HG02798 (cell line): ENCODE results near the gene LENG8.
"Not testable (repeated sequence)": the region's sequence is repeated elsewhere in the genome, so short reads cannot be mapped to it uniquely, and the experiment has no call there.

ENCODE experiments used
- ATAC-seq: cut with Tn5 transposase; IDR thresholded peaks from one replicate; pipeline ENCODE4 v1.9.1; 2021; ENCODE audit warnings: mild to moderate bottlenecking; ENCODE audit not compliant: unreplicated experiment, poor library complexity

The LENG8 gene

DNA sequence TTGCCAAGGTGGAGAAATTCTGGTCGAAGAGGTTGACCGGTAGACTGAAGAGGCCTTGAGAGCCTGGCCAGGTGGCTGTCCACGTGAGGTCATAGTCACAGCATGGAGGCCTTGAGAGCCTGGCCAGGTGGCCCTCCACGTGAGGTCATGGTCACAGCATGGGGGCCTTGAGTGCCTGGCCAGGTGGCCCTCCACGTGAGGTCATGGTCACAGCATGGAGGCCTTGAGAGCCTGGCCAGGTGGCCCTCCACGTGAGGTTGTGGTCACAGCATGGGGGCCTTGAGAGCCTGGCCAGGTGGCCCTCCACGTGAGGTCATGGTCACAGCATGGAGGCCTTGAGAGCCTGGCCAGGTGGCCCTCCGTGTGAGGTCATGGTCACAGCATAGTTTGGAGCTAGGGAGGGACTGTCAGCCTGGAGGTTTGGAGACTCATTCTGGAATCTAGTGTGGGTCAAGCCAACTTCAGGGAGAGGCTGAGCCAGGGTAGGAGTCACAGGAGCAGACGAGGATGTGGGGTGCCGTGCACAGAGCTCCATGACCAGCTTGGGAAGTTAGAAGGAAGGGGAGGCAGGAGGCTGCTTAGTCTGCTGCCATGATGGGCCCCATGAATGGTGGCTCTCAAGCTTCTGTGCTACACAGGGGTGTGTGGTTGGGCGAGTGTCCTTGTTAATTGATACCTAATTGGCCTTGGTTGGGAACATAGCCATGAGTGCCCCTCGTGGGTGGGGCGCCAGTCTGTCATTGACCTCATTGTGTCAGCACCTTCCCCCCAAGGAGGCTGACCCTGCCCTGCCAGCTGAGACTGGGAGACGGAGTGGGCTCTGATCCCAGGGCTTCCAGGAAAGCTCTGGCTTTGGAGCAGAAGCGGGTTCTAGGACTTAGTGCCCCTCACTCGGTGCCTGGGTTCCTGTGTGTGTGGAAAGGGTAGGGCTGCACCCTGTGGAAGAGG is 10.6 kb downstream of the LENG8 start:
- no peak for ATAC-seq

DNA sequence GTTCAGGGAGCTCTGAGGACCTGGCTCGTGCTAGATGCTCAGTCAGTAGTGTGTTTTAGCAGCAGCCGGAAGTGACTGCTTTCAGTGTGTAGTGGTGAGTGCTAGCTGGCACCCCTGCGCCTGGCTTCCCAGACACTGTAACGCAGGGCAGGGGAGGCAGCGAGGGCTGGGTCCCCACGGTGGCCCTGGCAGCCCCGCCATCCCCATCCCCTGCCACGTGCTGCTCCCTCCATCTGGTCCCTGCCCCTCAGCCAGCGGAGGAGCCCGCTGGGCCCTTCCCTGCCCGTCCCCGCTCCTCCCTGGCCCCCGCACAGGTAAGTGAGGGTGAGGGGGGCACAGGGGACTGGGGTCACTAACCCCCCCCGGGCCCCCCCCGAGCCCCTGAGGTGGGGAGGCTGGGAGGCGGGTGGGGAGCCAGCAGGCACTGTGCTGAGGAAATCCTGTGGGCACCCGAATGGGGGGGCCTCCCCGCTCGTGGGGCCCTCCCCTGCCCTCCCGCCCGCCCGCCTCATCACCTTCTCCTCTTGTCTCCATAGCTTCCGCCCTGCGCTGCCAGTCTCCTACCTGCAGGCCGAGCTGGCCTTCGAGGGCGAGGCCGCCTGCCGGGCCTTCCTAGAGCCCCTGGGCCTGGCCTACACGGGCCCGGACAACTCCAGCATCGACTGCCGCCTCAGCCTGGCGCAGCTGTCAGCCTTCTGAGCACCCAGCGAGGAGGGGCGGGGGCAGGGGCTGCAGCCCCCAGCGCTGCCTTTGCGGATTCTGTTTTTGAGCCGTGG is 11.4 kb downstream of the LENG8 start:
- ATAC-seq: no peak

DNA sequence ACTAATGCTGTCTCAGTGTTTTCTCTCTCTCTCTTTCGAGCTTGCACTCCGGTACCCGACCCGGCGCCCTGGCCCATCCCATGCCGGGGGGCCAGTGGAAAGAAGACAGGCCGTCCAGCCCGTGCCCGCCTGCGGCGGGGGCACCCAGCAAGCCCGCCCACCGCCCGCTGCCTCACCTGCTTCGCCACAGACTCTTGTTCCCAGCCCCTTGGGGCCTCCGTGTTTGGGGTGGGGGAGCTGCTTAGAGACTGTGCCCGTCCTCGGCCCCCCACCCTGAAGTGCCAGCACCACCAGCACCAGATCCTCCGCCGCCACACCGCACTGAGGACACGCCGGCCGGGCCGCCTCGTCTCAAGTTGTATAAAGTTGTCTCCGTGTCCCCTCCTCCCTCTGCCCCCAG is 12.2 kb downstream of the LENG8 start:
- ATAC-seq: no peak

DNA sequence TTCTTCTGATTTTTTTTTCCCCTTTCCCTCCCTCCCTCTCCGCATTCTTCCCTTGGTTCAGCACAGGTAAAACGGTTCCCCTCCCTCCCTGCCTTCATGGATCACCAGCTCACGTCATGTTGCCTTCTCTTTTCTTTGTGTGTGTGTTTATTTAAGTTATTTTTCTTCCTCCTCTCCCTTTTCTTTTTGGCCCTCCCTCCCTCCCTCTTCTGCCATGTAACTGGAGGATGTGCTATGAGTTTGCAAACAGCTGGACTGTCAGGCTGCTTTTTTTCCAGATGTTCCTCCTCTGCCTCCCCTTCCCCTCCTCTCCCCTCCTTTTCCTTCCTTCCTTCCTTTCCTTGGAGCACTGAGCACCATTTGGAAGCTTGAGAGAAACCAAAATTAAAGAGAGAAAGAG is 12.6 kb downstream of the LENG8 start:
- no peak for ATAC-seq

DNA sequence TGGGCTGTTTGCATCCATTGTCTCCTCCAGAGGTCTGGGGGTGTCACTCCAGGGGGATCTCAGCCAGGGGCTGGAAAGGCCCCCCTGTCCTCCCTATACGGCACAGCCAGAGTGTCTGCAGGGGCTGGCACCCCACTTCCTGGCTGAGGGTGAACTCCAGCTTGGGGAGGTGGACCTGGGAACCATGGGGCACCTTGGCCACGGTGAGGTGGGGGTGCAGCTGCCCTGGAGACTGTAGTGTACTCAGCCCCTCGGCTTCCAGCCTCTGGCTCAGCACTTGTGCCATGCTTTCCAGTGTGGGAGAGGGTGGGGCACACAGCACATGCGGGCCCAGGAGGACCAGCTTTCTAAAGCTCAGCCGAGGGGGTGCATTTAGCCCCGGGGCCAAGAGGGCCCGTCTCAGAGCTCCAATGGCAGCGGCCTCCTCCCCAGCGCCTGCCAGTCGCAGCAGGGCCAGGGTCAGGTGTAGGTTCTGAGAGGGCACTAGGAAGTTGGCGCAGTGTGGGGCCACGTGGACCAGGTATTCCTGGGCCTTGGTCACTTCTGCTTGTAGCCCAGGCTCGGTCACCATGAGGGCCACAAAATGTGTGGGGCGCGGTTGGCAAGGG is 13.2 kb downstream of the LENG8 start:
- no peak for ATAC-seq

DNA sequence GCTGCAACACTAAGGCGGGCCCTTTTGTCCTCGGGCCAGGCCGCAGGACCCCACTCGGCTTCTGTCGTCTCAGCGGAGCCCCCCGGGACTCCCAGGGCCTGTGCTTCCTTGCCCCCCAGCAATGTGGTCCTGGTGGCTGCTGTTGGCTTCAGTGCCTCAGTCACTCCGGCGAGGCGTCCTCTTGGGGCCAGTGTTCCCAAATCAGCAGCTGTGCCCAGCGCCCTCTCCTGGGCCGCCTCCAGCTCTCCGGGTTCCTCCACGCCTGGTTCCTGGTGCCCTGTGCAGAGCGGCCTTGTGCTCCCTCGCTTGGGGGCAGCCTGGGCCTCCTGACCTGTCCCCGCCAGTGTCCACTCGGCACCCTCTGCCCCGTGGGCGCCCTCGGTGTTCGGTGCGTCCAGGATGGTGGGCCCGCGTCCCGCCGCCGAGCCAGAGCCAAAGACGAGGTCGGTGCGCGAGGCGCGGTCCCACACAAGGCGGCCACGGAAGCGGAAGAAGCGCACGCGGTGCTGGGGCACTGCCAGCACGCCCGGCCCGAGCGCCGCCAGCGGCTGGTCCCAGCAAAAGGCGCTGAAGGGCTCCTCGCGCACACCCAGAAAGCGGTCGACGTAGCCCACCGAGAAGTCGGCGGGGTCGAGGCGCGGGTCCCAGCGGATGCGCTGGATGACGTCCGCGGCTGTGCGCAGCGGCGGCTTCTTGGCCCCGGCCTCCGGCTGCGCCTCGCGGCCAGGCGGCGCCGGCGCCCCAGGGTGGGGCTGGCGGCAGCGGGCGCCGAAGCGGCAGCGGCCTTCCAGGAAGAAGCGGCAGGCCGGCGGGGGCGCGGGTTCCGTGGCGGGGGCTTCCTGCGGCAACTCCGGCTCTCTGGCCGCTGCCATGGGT is 13.9 kb downstream of the LENG8 start:
- peak; percentile 6 for ATAC-seq

DNA sequence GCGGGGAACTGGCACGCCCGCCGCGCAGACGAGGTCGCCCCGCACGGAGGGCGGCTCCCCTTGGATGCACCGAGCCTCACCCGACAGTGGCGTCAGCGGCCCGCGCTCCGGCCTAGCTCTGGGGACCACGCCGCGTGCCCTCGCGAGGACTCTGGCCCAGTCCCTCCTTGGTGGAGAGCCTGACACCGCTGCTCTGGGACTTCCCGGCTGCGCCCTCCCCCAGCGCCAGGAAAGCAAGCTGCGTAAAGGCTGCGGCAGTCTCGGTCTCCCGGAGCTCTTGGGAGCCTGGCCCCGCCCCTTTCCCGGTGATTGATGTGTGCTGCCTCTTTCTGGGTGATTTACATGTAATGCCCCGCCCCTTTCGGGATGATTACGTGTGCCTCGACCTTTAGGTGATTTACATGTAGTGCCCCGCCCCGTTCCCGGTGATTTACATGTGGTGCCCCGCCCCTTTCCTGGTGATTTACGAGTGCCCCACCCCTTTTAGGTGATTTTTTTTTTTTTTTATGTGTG is 14.6 kb downstream of the LENG8 start, which contains the start of gene LENG9:
LENG9 (minus strand) TSS at position 248 of the 513 bp plus-strand sequence. CDS start 252 bp downstream, outside the sequence.
- ATAC-seq: peak; percentile 67

DNA sequence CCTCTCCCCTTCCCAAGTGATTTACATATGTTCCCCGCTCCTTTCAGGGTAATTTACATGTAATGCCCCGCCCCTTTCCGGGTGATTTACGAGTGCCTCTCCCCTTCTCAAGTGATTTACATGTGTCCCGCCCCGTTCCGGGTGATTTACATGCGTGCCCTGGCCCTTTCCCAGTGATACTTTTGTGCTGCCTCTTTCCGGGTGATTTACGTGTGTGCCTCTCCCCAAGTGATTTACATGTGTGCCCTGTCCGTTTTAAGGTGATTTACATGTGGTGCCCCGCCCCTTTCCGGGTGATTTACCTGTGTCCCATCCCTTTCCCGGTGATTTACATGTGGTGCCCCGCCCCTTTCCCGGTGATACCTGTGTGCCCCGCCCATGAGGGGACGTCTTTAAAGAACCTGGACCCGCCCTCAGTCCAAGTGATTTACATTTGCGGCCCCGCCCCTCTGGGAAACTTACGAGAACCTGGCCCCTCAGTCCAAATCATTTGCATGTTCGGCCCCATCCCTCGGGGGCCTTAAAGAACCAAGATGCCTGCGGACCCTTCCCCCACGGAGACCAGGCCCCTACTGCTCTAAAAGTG is 15.1 kb downstream of the LENG8 start:
- peak; percentile 54 for ATAC-seq

DNA sequence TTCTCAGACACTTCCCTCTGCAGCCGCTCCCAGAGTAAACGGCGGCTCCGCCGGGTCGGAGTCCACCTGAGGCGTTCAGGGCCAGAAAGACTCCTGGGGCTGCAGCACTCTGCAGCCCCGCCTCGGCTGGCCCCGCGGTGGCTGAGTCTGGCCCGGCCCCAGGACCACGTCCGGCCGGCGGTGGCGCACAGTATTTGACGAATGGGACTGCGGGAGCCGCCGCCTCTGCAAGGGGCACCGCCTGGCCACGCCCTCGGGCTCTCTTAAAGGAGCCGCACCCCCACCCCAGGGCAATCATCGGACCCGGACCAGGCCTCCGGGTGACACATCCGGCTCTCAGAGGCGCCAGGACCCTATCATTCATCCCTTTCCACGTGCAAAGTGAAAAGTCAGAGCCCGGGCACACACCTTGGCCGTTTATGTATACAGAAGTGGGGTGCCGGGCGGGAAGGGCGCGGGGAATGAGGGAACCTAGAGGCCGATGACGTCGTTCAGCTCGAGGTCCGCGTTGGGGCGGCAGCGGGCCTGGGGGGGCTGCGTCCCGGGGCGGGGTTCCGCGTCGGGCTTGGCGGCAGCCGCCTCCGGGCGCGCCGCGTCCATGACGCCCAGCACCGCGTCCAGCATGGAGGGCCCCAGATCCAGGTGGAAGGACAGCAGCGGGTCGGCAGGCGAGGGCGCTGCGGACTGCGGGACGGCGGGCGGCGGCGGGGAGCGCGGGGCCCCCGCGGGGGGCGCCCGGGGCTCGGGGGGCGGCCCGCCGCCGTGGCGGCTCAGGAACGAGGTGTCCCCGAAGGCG is 15.8 kb downstream of the LENG8 start:
- peak; percentile 49 for ATAC-seq

DNA sequence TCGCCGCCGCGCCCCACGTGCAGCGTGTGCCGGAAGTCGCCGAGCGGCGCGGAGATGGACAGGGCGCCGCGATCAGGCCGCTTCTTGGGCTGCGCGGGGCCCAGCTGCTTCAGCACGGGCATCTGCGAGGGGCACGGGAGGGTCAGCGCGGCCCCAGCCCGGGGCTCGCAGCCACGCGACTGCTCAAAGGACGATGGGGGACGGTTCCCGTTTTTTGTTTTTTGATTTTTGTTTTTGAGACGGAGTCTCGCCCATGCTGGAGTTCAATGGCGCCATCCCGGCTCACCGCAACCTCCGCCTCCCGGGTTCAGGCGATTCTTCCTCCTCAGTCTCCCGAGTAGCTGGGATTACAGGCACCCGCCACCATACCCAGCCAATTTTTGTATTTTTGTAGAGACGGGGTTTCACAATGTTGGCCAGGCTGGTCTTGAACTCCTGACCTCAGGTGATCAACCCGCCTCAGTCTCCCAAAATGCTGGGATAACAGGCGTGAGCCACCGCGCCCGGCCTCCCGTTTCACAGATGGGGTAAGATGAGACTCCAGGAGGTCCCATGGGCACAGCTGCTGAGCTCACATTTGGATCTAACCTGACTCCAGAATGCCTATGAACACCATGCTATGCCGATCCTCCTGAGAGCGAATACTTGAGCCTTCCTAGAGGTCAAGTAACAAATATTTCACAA is 16.6 kb downstream of the LENG8 start:
- ATAC-seq: no peak

DNA sequence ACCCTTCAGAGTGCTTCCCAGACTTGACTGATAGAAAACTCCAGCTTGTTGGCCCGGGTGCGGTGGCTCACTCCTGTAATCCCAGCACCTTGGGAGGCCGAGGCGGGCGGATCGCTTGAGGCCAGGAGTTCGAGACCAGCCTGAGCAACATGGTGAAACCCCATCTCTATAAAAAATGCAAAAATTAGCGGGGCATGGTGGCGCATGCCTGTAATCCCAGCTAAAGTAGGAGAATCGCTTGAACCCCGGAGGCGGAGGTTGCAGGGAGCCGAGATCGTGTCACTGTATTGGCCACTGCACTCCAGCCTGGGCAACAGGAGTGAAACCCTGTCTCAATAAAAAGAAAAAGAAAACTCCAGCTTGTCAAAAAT is 17.1 kb downstream of the LENG8 start:
- ATAC-seq: not testable (repeated sequence)

DNA sequence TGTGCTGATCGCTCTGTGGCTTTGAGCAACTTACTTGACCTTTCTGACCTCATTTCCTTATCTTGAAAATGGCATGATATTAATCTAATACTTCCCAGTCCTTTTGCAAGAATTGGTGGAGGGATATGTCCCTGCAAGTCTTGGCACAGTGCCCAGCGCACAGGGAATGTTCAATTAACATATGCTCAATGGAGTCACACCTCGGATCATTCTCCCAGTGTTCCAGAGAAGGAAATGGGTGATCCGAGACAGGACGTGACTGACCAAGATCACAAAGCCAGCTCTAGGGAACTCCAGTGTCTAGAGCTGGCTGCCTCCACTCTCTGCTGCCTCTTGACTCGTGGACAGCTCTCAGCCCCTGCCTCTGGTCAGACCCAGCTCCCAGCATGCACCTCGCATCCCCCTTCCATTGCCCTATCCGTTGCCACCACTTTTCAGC is 20.5 kb downstream of the LENG8 start:
- ATAC-seq: no peak

DNA sequence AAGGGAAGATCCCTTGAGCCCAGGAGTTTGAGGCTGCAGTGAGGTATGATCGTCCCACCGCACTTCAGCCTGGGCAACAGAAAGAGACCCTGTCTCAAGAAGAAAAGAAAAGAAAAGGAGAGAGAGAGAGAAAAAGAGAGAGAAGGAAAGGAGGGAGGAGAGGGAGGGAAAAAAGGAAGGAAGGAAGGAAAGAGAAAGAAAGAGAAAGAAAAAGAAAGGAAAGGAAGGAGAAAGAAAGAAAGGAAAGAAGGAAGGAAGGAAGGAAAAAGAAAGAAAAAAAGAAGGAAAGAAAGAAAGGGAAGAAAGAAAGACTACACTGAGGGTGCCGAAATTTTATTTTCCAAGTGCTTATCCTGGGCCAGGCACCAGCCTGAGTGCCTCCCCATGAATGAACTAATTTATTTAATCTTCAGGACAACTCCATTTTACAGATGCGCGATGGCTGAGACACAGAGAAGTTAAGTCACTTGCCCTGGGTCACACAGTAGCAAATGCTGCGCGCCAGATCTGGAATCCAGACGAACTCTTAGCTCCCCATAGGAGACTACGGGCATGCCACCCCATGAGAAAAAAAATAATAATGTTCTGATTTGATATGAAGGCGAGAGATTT is 21.4 kb downstream of the LENG8 start:
- ATAC-seq: no peak

DNA sequence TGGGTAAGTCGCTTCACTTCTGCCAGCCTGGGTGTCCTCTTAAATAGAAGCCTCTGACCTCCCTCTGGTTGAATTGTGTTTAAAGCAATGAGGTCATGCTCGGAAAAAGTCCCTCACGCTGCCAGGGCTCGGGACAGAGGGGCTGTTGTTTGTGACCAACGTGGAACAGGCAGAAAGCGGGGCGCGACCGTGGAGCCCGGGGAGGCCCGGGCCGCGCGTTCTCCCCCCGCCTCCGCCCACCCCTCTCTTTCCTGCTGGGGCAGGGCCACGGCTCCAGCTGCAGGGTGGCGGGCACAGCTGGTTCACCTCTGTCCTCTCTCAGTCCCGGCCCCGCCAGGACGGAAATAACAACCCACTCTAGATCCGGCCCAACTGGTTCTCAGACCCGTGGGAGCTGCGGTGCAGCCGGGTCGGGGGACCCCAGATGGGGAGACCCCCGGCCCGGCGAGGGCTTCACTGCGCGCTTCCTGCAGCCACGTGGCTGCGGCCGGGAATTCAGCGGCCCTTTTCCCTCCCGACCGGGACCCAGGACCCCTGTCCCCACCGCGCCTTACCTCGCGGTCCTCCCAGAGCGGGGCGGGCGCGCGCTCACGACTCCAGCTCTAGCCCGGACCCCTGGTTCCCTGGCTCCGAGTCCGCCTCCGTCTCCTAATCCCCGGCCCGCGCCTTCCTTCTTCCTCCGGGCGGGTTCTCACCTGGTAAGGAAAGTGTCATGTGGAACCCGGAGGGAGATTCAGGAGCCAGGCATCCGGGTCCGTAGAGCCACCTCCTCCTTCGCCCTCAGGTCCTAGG is 22.2 kb downstream of the LENG8 start:
- ATAC-seq: no peak

DNA sequence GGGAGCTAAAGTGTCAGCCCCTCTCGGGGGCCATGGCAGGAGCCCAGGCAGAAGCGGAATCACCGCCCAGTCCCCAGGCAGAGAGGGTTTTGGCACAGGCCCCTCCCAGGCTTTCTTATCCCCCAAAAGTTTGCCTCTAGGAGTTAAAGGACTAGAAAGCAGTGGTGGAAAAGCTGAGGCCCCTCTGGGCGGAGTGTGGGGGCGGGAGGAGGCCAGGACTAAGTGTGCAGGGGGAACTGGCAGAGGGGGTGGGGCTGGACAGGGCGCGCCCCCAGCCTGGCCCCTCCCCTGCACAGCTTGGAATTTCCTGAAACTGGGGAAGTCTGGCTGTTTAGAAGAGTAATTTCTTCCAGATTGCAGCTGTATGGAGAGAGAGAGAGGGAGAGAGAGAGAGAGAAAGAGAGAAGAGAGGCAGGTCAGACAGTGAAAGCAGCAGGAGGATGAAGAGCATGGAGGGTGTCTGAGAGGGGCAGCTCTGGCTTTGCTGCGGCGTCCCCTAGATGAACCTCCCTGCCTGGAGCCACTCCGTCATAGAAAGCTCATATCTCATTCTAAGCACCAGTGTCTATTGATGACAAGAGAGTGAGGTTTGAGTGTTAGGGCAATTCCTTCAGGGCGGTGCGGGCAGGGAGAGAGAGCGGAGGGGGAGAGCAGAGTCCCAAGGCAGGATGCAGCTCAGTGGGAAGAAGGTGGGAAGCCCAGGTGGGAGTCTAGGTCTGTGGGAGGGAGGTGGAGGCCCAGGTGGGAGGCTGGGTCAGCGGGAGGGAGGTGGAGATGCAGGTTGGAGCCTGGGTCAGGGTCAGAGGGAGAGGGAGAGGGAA is 24.3 kb downstream of the LENG8 start, which contains the start of gene CDC42EP5:
CDC42EP5 (minus strand) TSS at position 226 of the 821 bp plus-strand sequence. CDS start 7,749 bp downstream, outside the sequence.
- no peak for ATAC-seq

DNA sequence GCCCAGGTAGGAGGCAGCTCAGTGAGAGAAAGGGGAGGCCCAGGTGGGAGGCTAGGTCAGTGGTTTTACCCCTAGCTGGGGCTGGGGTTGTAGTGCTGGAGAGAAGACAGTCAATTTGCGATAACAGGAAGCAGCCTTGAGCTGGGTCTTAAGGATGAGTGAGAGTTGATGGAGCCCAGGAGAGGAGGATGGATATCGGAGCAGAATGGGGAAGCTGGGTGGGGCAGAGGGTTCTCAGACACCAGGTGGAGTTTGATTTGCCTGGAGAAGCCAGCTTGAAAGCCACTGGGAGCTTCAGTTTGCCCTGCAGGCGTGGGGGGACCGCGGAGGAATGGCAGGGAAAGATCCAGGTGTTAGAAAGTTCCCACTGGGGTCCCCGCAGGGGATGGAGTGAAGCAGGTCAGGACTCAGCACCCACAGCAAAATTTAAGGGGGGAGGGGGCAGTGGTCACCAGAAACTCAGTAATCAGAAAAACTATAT is 24.9 kb downstream of the LENG8 start:
- no peak for ATAC-seq
